ENCODE measurements around the gene TPGS2.
A peak's percentile ranks its signal among the peaks of the same experiment; 100 is the strongest.
"Not testable (repeated sequence)": the region's sequence is repeated elsewhere in the genome, so short reads cannot be mapped to it uniquely, and the experiment has no call there.

Gene TPGS2

GRCh38 chr18:36828630-36829361, at the start of gene TPGS2, which contains the start of gene KIAA1328:
TSS of gene TPGS2 (minus strand) at chr18:36829002. CDS start at chr18:36828767, 235 bp downstream.
TSS of gene KIAA1328 (plus strand) at chr18:36829127. CDS start at chr18:36829139, 12 bp downstream.
- DNase-seq = peak; percentile 93

- not testable (repeated sequence) for DNase-seq
Observed at GRCh38 chr18:36873826-36874225, 45.0 kb upstream of the TPGS2 start.

GRCh38 chr18:36872329-36872728, 43.5 kb upstream of the TPGS2 start:
- no peak for DNase-seq

- DNase-seq = no peak
Observed at GRCh38 chr18:36871801-36872200, 43.0 kb upstream of the TPGS2 start.

- no peak for DNase-seq
Observed at GRCh38 chr18:36867056-36867455, 38.3 kb upstream of the TPGS2 start.

GRCh38 chr18:36862182-36862581, 33.4 kb upstream of the TPGS2 start:
- DNase-seq = no peak

- DNase-seq = no peak
Observed at GRCh38 chr18:36856815-36857214, 28.0 kb upstream of the TPGS2 start.

GRCh38 chr18:36851202-36851590, 22.4 kb upstream of the TPGS2 start:
- DNase-seq = no peak

- DNase-seq = no peak
Observed at GRCh38 chr18:36850527-36851201, 21.9 kb upstream of the TPGS2 start.

- no peak for DNase-seq
Observed at GRCh38 chr18:36849288-36850006, 20.6 kb upstream of the TPGS2 start.

GRCh38 chr18:36848609-36849008, 19.8 kb upstream of the TPGS2 start:
- DNase-seq = no peak

GRCh38 chr18:36843784-36844183, 15.0 kb upstream of the TPGS2 start:
- no peak for DNase-seq

GRCh38 chr18:36843199-36843598, 14.4 kb upstream of the TPGS2 start:
- DNase-seq = no peak

GRCh38 chr18:36839835-36840234, 11.0 kb upstream of the TPGS2 start:
- DNase-seq = no peak

GRCh38 chr18:36835927-36836326, 7.1 kb upstream of the TPGS2 start:
- DNase-seq = no peak

- DNase-seq = no peak
Observed at GRCh38 chr18:36833120-36833519, 4.3 kb upstream of the TPGS2 start.

- no peak for DNase-seq
Observed at GRCh38 chr18:36831139-36831538, 2.3 kb upstream of the TPGS2 start.

- no peak for DNase-seq
Observed at GRCh38 chr18:36830158-36830495, 1.3 kb upstream of the TPGS2 start.

- DNase-seq = peak; percentile 39
Observed at GRCh38 chr18:36829362-36830157, 758 bp upstream of the TPGS2 start.

- DNase-seq = peak; percentile 51
Observed at GRCh38 chr18:36828157-36828629, 609 bp downstream of the TPGS2 start.

- no peak for DNase-seq
Observed at GRCh38 chr18:36826556-36826955, 2.2 kb downstream of the TPGS2 start.

GRCh38 chr18:36825526-36825925, 3.3 kb downstream of the TPGS2 start:
- no peak for DNase-seq

- DNase-seq = no peak
Observed at GRCh38 chr18:36821681-36822080, 7.1 kb downstream of the TPGS2 start.
